ACHN (cell line): ENCODE measurements around the gene PTPRM.

ENCODE experiments used
- DNase-seq: peaks from one replicate; pipeline ENCODE4 v3.0.0-alpha.2; 2015
- in situ Hi-C: cut with HindIII; loops from 2 replicates; pipeline ENCODE4 v1.10.0; 2017; ENCODE audit warnings: low sequenced_read_pairs, low pct_ligation_motif_present, low pct_unique_long_range_greater_than_20kb

Gene PTPRM

GRCh38 chr18:7683753-7684152, 116.6 kb downstream of the PTPRM start:
- in situ Hi-C loops = no loop called here
- no peak for DNase-seq

DNA sequence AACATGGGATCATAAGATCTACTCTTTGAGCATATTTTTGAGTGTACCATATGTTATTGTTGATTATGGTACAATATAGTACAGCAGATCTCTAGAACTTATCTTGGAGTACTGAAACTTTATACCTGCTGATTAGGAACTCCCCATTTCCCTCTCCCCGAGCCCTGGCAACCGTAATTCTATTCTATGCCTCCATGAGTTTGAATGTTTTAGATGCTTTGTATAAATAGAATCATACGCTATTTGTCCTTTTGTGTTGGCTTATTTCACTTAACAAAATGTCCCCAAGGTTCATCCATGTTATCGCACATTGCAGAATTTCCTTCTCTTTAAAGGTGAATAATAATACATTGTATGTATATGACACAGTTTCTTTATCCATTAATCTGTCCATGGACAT, 117.2 kb downstream of the PTPRM start:
- in situ Hi-C loops = no loop called here
- DNase-seq = no peak

DNA sequence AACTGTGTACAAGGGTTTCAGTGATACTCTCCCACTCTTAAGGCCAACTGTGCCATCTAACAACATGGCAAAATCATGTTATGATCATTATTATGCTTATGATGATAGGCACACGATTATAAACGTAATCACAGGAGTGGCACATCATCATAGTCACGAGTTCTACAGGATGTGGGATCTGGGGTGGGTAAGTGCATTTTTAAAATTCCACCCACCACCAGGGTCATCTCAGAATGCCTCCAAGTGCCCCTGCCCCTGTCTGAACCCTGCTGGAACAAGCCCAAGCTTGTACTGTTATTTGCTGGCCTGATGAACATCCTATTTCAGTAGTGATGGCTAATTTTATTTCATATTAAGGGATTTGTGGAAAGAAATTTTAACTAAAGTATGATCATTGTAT, 117.8 kb downstream of the PTPRM start:
- in situ Hi-C loops = no loop called here
- DNase-seq = no peak

DNA sequence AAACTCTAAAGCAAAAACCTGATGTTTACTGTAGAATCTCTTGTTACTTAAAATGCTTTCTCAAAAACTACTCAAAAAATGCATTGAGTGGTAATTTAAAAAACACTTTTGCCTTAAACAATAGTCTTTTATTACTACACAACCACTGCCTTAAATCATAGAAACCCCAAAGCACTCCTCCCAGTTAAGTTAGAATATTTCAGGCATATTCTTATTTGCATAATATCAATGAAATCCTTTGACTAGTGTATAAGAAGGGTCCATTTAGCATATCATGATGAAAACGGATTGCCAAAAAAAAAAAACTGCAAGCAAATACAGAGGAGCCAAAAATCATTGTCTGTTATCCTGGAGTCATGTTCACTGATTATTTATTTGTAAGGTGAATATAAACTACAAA, 119.2 kb downstream of the PTPRM start:
- no peak for DNase-seq
- in situ Hi-C loops = no loop called here

- in situ Hi-C loops = no loop called here
- no peak for DNase-seq
Measured at GRCh38 chr18:7688580-7688979, 121.5 kb downstream of the PTPRM start.

DNA sequence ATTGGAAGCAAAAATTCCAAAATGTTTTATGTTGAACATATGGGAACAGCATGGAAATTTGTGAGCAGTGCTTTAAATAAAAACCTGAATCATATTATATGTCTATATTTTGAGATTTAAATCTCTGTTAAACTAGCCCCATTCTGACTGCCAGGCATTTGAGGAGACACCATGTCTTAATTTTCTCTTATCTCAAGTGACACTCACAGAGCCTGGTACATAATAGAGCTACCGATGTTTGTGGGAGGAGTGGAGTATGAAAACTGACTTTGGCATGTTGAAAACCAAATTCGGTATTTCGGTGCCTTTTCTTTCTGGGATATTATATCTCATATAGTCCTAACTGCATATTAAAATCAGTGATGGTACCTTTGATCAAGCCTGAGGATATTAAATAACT, 124.1 kb downstream of the PTPRM start:
- in situ Hi-C loops = no loop called here

GRCh38 chr18:7696780-7697179, 129.7 kb downstream of the PTPRM start:
- in situ Hi-C loops = no loop called here
- DNase-seq = no peak

More for the DNA sequence above, 124.1 kb downstream of the PTPRM start:
- no peak for DNase-seq

DNA sequence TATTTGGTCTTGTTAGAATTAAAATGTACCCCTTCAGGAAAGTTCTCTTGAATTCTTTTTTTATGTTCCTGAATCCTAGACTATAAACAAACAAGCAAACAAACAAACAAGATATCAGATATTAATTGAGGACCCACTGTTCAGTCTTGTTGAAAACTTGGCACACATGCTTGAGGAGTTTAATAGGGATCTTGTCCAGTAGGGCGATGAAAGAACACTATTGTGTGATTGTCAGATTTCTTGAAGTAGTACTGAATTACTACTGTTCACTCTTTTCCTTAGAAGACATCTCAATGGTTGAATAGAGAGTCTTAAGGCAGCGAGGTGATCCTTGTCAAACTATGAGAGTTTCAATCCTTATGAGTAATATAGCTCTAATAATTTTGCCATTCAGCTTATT, 130.2 kb downstream of the PTPRM start:
- in situ Hi-C loops = no loop called here
- no peak for DNase-seq

DNA sequence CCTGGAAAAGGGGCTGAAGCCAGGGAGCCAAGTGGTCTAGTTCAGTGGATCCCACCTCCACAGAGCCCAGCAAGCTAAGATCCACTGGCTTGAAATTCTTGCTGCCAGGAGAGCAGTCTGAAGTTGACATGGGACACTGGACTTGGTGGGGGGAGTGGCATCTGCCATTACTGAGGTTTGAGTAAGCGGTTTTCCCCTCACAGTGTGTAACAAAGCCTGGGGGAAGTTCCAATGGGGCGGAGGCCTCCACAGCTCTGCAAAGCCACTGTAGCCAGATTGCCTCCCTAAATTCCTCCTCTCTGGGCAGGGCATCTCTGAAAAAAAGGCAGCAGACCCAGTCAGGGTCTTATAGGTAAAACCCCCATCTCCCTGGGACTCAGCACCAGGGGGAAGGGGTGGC, 144.4 kb downstream of the PTPRM start:
- in situ Hi-C loops = no loop called here
- no peak for DNase-seq

DNA sequence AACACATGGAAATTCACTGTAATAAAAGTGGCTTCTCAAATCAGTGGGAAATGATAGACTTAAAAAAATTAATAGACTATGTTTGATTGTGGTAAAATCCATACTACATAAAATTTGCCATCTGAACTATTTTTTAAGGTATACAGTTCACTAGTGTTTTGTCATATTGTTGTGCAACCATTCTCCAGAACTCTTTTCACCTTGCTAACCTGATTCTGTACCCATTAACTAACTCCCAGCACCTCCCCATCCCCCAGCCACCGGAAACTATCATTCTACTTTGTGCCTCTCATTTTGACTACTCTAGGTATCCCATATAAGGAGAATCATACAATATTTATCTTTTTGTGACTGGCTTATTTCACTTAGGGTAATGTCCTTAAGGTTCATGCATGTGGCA, 153.3 kb downstream of the PTPRM start:
- in situ Hi-C loops = no loop called here
- no peak for DNase-seq

- in situ Hi-C loops = no loop called here
- DNase-seq = no peak
Measured at GRCh38 chr18:7721532-7721931, 154.4 kb downstream of the PTPRM start.

DNA sequence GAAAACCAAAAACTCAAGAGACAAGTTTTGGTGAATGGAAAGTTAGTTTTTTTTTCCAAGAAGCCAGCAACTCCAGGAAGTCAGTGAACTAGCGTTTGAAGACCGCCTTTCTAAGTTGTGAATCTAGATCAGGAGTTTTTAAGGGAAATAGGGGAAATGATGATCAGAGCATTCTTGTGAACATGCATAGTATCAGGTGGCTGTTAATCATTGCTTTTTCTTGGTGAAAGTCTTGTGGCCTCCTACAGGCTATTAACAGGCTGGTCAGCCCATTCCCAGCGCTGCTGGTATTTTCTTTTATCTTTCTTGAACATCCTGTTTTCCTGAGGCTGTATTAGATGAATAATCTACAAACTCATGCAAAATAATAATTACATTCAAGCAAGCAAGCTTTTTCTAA, 155.8 kb downstream of the PTPRM start:
- no peak for DNase-seq
- in situ Hi-C loops = no loop called here

- no peak for DNase-seq
- in situ Hi-C loops = no loop called here
Measured at GRCh38 chr18:7723558-7723957, 156.4 kb downstream of the PTPRM start.

GRCh38 chr18:7725473-7725872, 158.4 kb downstream of the PTPRM start:
- no peak for DNase-seq
- in situ Hi-C loops = no loop called here

- in situ Hi-C loops = no loop called here
- DNase-seq = no peak
Measured at GRCh38 chr18:7725897-7726296, 158.8 kb downstream of the PTPRM start.

- in situ Hi-C loops = no loop called here
- DNase-seq = no peak
Measured at GRCh38 chr18:7726522-7726921, 159.4 kb downstream of the PTPRM start.

DNA sequence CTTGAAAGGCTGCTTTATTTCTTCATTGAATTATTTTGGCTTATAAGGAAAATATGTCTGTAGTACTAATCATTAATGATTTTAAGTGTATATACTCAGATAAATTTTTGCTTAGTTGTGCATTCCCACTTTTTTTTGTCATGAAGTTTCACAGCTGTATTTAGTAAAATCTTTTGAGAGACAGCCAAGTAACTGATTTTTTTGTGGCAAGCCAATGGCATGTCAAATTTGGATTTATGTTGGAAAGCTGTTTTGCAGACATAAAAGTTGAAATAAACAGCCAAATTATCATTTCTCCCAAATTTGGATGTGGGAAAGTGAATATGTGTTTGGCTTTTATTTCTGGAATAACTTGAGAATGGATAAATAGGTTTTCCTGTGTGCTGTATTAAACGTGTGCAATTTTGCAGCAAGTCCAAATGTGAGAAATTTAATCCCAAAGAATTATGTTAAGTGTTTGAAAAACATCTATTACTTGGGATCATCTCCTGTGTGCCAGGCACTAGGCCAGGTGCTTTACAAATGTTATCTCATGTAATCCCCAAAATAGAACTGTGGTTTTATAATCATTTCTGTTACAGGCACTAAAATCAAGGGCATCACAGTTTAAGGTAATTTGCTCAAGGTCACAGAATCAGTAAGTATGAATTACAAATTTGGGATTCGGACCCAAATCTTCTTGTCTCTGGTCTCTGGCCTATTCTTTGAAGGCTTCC, 160.4 kb downstream of the PTPRM start:
- DNase-seq = no peak
- in situ Hi-C loops = no loop called here

DNA sequence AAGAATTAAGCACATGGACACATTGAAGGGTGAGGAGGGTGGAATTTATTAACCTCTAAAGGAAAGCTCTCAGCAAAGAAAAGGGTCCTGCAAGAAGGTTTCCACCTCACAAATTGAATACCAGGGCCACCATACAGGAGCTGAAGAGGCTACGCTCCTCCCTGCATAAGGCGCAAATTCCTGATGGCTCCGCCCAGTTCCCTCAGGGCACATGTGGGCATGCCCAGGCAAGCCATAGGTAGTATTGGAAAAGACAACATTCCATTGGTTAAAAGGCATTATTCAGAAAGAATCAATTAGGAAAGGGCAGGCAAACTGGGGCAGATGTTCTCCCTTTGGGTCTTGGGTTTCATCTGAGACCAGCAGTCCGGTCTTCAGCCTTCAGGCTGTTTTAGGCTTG, 161.2 kb downstream of the PTPRM start:
- in situ Hi-C loops = no loop called here
- DNase-seq = no peak

DNA sequence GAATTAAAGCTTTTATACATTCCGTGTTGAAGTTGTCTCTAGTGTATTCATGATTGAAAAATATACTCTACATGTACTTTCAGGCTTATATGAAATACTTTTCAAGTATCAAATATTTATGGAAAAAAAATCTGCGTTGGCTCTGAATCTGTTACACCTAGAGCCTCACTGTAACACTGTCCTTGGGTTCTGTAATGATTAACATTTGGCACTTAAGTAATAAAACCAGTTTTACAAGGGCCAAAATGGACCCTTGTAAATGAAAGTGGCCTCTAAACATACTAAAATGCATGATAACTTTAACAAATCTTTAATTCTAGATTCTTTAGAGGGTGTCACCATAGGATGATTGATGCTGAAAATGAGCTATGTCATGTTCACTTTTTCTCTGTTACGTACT, 162.8 kb downstream of the PTPRM start:
- in situ Hi-C loops = no loop called here
- DNase-seq = no peak

GRCh38 chr18:7730682-7731081, 163.6 kb downstream of the PTPRM start:
- DNase-seq = no peak
- in situ Hi-C loops = no loop called here

DNA sequence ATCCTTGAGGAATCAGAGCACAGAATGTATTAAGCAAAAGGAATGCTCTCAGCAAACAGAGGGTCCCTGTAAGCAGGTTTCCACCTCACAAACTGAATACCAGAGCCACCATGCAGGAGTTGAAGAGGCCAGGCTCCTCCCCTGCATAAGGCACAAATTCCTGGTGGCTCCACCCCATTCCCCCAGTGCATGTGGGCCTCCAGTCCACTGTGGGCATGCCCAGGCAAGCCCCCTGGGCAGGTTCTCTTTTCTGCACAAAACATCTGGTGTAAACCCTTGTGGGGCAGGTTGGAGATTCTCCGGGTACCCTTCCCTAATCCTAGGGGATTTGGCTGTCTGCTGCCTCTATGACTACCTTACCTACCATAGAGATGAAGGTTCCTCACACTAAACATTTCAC, 166.5 kb downstream of the PTPRM start:
- in situ Hi-C loops = no loop called here
- DNase-seq = no peak
